ENCODE measurements around the gene SERPINA3. TPM values are rescaled to one million over a fixed set of nuclear protein-coding genes. Genes with fewer than 3 reads are reported as not detected.

Gene SERPINA3
- total and polyA plus RNA-seq, 7 donors = 2.3 to 233 (median 94.5) TPM

GRCh38 chr14:94623856-94624499 lies 11.8 kb downstream of the SERPINA3 start:
- TF ChIP-seq EP300 (IDR thresholded peaks at IDR 0.05) = no peak
- no peak for TF ChIP-seq POLR2A (IDR thresholded peaks at IDR 0.05)
- no peak for TF ChIP-seq CTCF (IDR thresholded peaks at IDR 0.05)
- TF ChIP-seq POLR2AphosphoS5 (IDR thresholded peaks at IDR 0.05) = no peak
- Histone ChIP-seq H3K27ac (no peak overlapping the region), H3K9me3 (peaks cover 0 to 3% (median under 1%) of the 10 kb centered on the region in 4 donors), H3K4me3 (no peak overlapping the region), H3K4me1 (no peaks in the 10 kb centered on the region), H3K36me3 (no peaks in the 10 kb centered on the region), H3K27me3 (no peaks in the 10 kb centered on the region)
- peak; percentile 54 for DNase-seq
- 79 to 82% methylated on average over 7 of the region's 7 CpGs for WGBS, 2 donors
- intact Hi-C loops (cut with DNase I) = no loop called here

- DNase-seq = peak; percentile 17
- no peak for TF ChIP-seq POLR2A (IDR thresholded peaks at IDR 0.05)
- no peak for TF ChIP-seq POLR2AphosphoS5 (IDR thresholded peaks at IDR 0.05)
- no peak for TF ChIP-seq CTCF (IDR thresholded peaks at IDR 0.05)
- no peak for TF ChIP-seq EP300 (IDR thresholded peaks at IDR 0.05)
- Histone ChIP-seq H3K9me3 (no peaks in the 10 kb centered on the region), H3K4me1 (no peaks in the 10 kb centered on the region), H3K27me3 (no peaks in the 10 kb centered on the region), H3K27ac (no peak overlapping the region), H3K4me3 (no peak overlapping the region), H3K36me3 (no peaks in the 10 kb centered on the region)
- 79 to 82% methylated on average over 10 of the region's 10 CpGs for WGBS, 2 donors
- intact Hi-C loops (cut with DNase I) = no loop called here
Measured at GRCh38 chr14:94624537-94625352, 12.6 kb downstream of the SERPINA3 start.

DNA sequence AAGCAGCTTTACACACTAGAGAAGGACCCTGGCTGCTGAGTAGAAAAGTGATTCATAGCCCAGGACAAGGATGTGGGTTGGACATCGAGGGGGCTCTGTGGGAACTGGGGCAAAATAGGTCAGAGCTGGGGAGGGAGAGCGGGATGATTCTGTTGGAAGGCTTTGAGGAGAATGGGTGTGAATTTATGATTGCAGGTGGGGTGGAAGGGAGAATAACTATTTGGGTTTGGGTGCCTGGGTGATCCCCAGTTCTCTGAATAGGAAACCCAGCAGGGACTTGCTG lies 13.1 kb downstream of the SERPINA3 start:
- Histone ChIP-seq H3K4me1 (no peaks in the 10 kb centered on the region), H3K36me3 (no peaks in the 10 kb centered on the region), H3K27me3 (no peaks in the 10 kb centered on the region), H3K9me3 (no peaks in the 10 kb centered on the region), H3K4me3 (no peak overlapping the region), H3K27ac (no peak overlapping the region)
- TF ChIP-seq POLR2A (IDR thresholded peaks at IDR 0.05) (no peak), EP300 (IDR thresholded peaks at IDR 0.05) (no peak), POLR2AphosphoS5 (IDR thresholded peaks at IDR 0.05) (no peak), CTCF (IDR thresholded peaks at IDR 0.05) (no peak)
- no peak for DNase-seq
- intact Hi-C loops (cut with DNase I) = no loop called here
- WGBS, 2 donors = 70% methylated on average over 2 of the region's 2 CpGs

DNA sequence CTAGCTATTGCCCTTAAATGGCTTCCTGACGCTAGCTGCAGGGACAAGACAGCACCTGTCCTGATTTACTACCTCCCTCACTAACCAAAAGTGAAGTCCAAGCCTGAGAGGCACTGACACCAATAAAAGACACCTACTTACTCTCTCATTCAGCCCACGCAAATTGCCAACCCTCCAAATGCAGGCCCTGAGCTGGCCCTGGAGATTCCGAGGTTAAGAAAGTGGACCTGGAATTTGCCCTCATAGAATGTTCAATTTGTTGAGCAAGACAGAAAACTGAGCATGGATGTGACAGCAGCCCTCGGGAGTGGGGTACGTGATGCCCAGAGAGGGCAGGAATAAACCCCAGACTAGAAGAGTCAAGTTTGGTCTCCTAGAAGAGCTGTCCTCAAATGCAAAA lies 16.4 kb downstream of the SERPINA3 start:
- Histone ChIP-seq H3K27ac (no peak overlapping the region), H3K4me1 (no peaks in the 10 kb centered on the region), H3K9me3 (no peaks in the 10 kb centered on the region), H3K36me3 (no peaks in the 10 kb centered on the region), H3K4me3 (no peak overlapping the region), H3K27me3 (no peaks in the 10 kb centered on the region)
- 79% methylated on average over 5 of the region's 5 CpGs for WGBS, 2 donors
- intact Hi-C loops (cut with DNase I) = no loop called here
- no peak for TF ChIP-seq EP300 (IDR thresholded peaks at IDR 0.05)
- no peak for TF ChIP-seq POLR2AphosphoS5 (IDR thresholded peaks at IDR 0.05)
- TF ChIP-seq POLR2A (IDR thresholded peaks at IDR 0.05) = no peak
- no peak for TF ChIP-seq CTCF (IDR thresholded peaks at IDR 0.05)
- peak; percentile 2 for DNase-seq

Data from sigmoid colon (tissue), 7 donors.